Measurements from ENCODE around the gene EXTL2. TPM values are rescaled to one million over a fixed set of nuclear protein-coding genes. Genes with fewer than 3 reads are reported as not detected.
A peak's percentile ranks its signal among the peaks of the same experiment; 100 is the strongest.

EXTL2 gene
- total and polyA plus RNA-seq, 9 of the 15 experiments (the other 6 are each of a cell fraction or from before 2014, with no cell fraction given) = 8.5 to 40.7 (median 26.0) TPM

GRCh38 chr1:100895540-100896480, 1.2 kb upstream of the EXTL2 start, which contains the start of gene SLC30A7 (continued):
- TF ChIP-seq ZNF143 (CRISPR knock-in tag; IDR thresholded peaks at IDR 0.05) (peak; percentile 65), GABPA (tag; conservative IDR thresholded peaks at IDR 0.05; ENCODE audit: low read depth) (peak; percentile 80), TAF9B (IDR thresholded peaks at IDR 0.05; ENCODE audit: partially characterized antibody) (peak; percentile 66), TEAD2 (tag; IDR thresholded peaks at IDR 0.05) (no peak), RFX5 (IDR thresholded peaks at IDR 0.05; ENCODE audit: low read depth, low read length) (no peak), JUN (IDR thresholded peaks at IDR 0.05; ENCODE audit: borderline replicate concordance, low read depth, low read length) (peak; percentile 8; the same call in 1 of the 2 replicates), JUN (CRISPR knock-in tag; IDR thresholded peaks at IDR 0.05; ENCODE audit: borderline replicate concordance) (no peak), TEAD1 (CRISPR knock-in tag; IDR thresholded peaks at IDR 0.05) (peak in 1 of 2 experiments; percentile 80; a peak in 1 of 4 replicates), ELF1 (tag; IDR thresholded peaks at IDR 0.05) (peak; percentile 78), SAP30 (IDR thresholded peaks at IDR 0.05; ENCODE audit: borderline replicate concordance, insufficient read depth, low read depth, low read length, poor library complexity, severe bottlenecking) (peak; percentile 55), ARNT (IDR thresholded peaks at IDR 0.05) (peak in 1 of 2 experiments; percentile 23; a peak in 1 of 4 replicates), TAL1 (IDR thresholded peaks at IDR 0.05) (no peak), SRF (CRISPR knock-in tag; IDR thresholded peaks at IDR 0.05) (peak in 1 of 2 experiments; percentile 43; a peak in 1 of 4 replicates), YY1 (IDR thresholded peaks at IDR 0.05; ENCODE audit: borderline replicate concordance in 1 of 3, control insufficient read depth in 1 of 3, extremely low read depth in 1 of 3, insufficient read depth in 3 of 3, insufficient read length in 1 of 3, insufficient replicate concordance in 2 of 3, low read depth in 1 of 3, low read length in 2 of 3) (peak in 1 of 3 experiments; percentile 6), HMGXB4 (CRISPR knock-in tag; IDR thresholded peaks at IDR 0.05) (no peak), OTX1 (CRISPR knock-in tag; IDR thresholded peaks at IDR 0.05) (no peak), SREBF2 (CRISPR knock-in tag; IDR thresholded peaks at IDR 0.05) (no peak), ZNF212 (CRISPR knock-in tag; IDR thresholded peaks at IDR 0.05) (no peak), TAF1 (IDR thresholded peaks at IDR 0.05; ENCODE audit: control insufficient read depth, extremely low read depth, insufficient read depth, low read length, severe bottlenecking) (peak; percentile 91), THAP12 (CRISPR knock-in tag; IDR thresholded peaks at IDR 0.05) (no peak), KLF1 (tag; IDR thresholded peaks at IDR 0.05) (no peak), PML (IDR thresholded peaks at IDR 0.05; ENCODE audit: low read length) (peak; percentile 55; the same call in 1 of the 2 replicates)
